CD4-positive, alpha-beta memory T cell (primary cell): ENCODE measurements around the gene EIF3L. TPM values are rescaled to one million over a fixed set of nuclear protein-coding genes. Genes with fewer than 3 reads are reported as not detected.

Source experiments
- CTCF ChIA-PET: fragments of 350-600 bp; sonication (Branson Sonifier 250); formaldehyde crosslinking; loops from one replicate; lab custom pipeline; 2021; ENCODE audit warnings: inconsistent platforms; ENCODE audit not compliant: partially characterized antibody; lab: Charles Lee
- POLR2A ChIA-PET: fragments of 350-600 bp; sonication (Branson Sonifier 250); formaldehyde crosslinking; loops from one replicate; lab custom pipeline; 2021; ENCODE audit not compliant: partially characterized antibody; lab: Charles Lee
- DNase-seq, 5 donors: peaks; one replicate each; pipeline versions ENCODE4 v3.0.0 to v3.0.0-alpha.2; 2020 to 2022; ENCODE audit warnings: mixed read lengths in 1 of 5
- H3K27ac ChIP-seq: one replicate; pipeline ENCODE4 v1.7.0; 2013; ENCODE audit warnings: low read depth, low read length
- H3K27me3 ChIP-seq: 2 replicates; pipeline ENCODE4 v1.7.0; 2013; ENCODE audit warnings: mild to moderate bottlenecking, low read length, moderate library complexity; ENCODE audit not compliant: insufficient read depth
- H3K36me3 ChIP-seq: 2 replicates; pipeline ENCODE4 v1.7.0; 2013; ENCODE audit warnings: mild to moderate bottlenecking, low read length, moderate library complexity; ENCODE audit not compliant: insufficient read depth
- H3K4me1 ChIP-seq: 2 replicates; pipeline ENCODE4 v1.7.0; 2013; ENCODE audit warnings: mild to moderate bottlenecking, low read length, moderate library complexity; ENCODE audit not compliant: insufficient read depth
- H3K4me3 ChIP-seq, 2 donors: one replicate each; pipeline ENCODE4 v1.7.0; 2013; ENCODE audit warnings: low read length in 2 of 2, mild to moderate bottlenecking in 1 of 2
- H3K9me3 ChIP-seq, 2 donors: one replicate each; pipeline ENCODE4 v1.7.0; 2013; ENCODE audit warnings: low read length in 2 of 2, control low read depth in 1 of 2; ENCODE audit not compliant: control insufficient read depth in 1 of 2
- H3K27ac Mint-ChIP-seq, 7 donors: one replicate each; pipeline ENCODE4 v1.8.0; 2020 to 2021; ENCODE audit warnings: mixed read lengths in 7 of 7, mild to moderate bottlenecking in 6 of 7, inconsistent platforms in 3 of 7, moderate library complexity in 3 of 7
- H3K27me3 Mint-ChIP-seq, 2 donors: one replicate each; pipeline ENCODE4 v1.8.0; 2020 to 2021; ENCODE audit warnings: mixed read lengths in 2 of 2
- H3K36me3 Mint-ChIP-seq, 2 donors: one replicate each; pipeline ENCODE4 v1.8.0; 2020 to 2021; ENCODE audit warnings: mixed read lengths in 2 of 2, inconsistent platforms in 1 of 2, mild to moderate bottlenecking in 1 of 2
- H3K4me1 Mint-ChIP-seq, 4 donors: one replicate each; pipeline ENCODE4 v1.8.0; 2020 to 2021; ENCODE audit warnings: mixed read lengths in 4 of 4, mild to moderate bottlenecking in 1 of 4
- H3K4me3 Mint-ChIP-seq, 8 donors: one replicate each; pipeline ENCODE4 v1.8.0; 2020 to 2021; ENCODE audit warnings: mixed read lengths in 8 of 8, mild to moderate bottlenecking in 7 of 8, moderate library complexity in 6 of 8, inconsistent platforms in 3 of 8
- H3K9me3 Mint-ChIP-seq, 8 donors: one replicate each; pipeline ENCODE4 v1.8.0; 2020 to 2021; ENCODE audit warnings: mixed read lengths in 8 of 8, mild to moderate bottlenecking in 5 of 8, inconsistent platforms in 3 of 8, moderate library complexity in 1 of 8
- intact Hi-C: fragments of 100-400 bp; cut with micrococcal nuclease; formaldehyde crosslinking; loops from one replicate; pipeline ENCODE4 v1.15.1; 2023
- polyA plus RNA-seq, 2 donors: library from polyadenylated mRNA; unstranded; fragments of 300-500 nt; fragmentation: Illumina TruSeq; gene quantifications; one replicate each; pipeline ENCODE4 v1.2.3, GENCODE V29; 2021
- total RNA-seq, 2 experiments: library from RNA; stranded (reverse); gene quantifications; one replicate each; pipeline ENCODE4 v1.2.3, GENCODE V29; 2021

Gene EIF3L
- total and polyA plus RNA-seq, 4 experiments from 2014 or later, result 226 to 571 (median 457) TPM

- intact Hi-C loops, result loop anchor here (1.0 kb wide), 4 partner anchors 26 to 147 kb away; partner anchors contain the start of gene ANKRD54
- Mint-ChIP-seq H3K27ac (peak overlapping the region in 1 of 7 donors; percentile 30), H3K36me3 (no peaks in the 10 kb centered on the region), H3K27me3 (peaks cover 6 to 11% of the 10 kb centered on the region in 2 donors), H3K4me1 (peaks cover 2 to 19% (median 11%) of the 10 kb centered on the region in 4 donors), H3K9me3 (no peaks in the 10 kb centered on the region), H3K4me3 (peak overlapping the region in 7 of 8 donors; percentile 27 to 75 (median 48))
- Histone ChIP-seq H3K4me3 (peak overlapping the region; percentile 34 to 36), H3K27ac (no peak overlapping the region), H3K36me3 (no peaks in the 10 kb centered on the region), H3K4me1 (peaks cover 19% of the 10 kb centered on the region), H3K9me3 (no peaks in the 10 kb centered on the region), H3K27me3 (no peaks in the 10 kb centered on the region)
- ChIA-PET CTCF (interaction anchor here (0.7 to 7.4 kb wide), 37 partner anchors 10 to 174 kb away, joined by 3 to 255 read pairs (median 4); partner anchors contain the start of genes ANKRD54, C22orf23, GCAT and PDXP), POLR2A (interaction anchor here (0.7 to 2.8 kb wide), 9 partner anchors 10 to 142 kb away, joined by 3 to 13 read pairs (median 5); partner anchors contain the start of genes ANKRD54, GCAT and MICALL1)
- peak; percentile 68 to 77 (median 71) for DNase-seq
Observed at GRCh38 chr22:37817705-37818408, 31.4 kb upstream of the EIF3L start.

DNA sequence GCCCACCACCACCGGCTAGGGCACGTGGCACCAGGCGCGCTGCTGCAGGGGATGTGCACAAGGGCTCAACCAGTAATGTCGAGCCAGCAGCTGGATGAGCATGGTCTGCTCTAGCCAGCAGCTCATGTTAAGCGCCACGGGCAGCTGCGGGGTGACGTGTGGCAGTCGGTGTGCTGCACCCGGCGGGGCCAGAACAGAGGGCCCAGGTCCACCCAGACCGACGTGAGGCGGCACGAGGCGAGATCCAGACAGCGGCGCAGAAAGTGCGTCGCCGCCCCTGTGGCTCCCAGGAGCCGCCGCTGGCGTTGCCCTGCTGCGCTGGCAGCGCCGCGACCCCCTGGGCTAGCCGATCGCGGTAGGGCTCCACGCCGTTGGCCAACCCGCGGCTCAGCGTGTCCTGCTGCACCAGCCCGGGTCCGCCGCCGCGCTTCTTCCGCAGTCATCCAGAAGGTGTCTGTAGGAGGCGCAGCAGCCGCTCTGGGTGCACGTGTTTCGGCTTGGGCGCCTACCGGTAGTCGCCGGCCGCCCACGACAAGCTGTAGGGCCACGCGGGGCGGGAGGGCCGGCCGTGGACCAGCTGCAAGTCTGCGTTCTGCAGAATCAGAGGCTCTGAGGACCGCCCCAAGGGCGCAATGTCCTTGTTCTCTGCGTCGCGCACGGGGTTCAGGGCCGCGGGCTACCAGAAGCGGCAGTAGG, 30.7 kb upstream of the EIF3L start:
- peak; percentile 56 to 65 (median 61) for DNase-seq
- Histone ChIP-seq H3K4me3 (peak overlapping the region in 1 of 2 donors; percentile 49), H3K9me3 (no peaks in the 10 kb centered on the region), H3K36me3 (no peaks in the 10 kb centered on the region), H3K27ac (no peak overlapping the region), H3K27me3 (no peaks in the 10 kb centered on the region), H3K4me1 (peaks cover 19% of the 10 kb centered on the region)
- Mint-ChIP-seq H3K27me3 (peaks cover 6 to 11% of the 10 kb centered on the region in 2 donors), H3K4me1 (peaks cover 2 to 19% (median 11%) of the 10 kb centered on the region in 4 donors), H3K4me3 (peak overlapping the region; percentile 36 to 79 (median 58)), H3K9me3 (no peaks in the 10 kb centered on the region), H3K36me3 (no peaks in the 10 kb centered on the region), H3K27ac (no peak overlapping the region)
- intact Hi-C loops, result no loop called here
- ChIA-PET CTCF (interaction anchor here (0.7 to 7.4 kb wide), 28 partner anchors 10 to 160 kb away, joined by 3 to 255 read pairs (median 6); partner anchors contain the start of genes ANKRD54, C22orf23, GCAT and PDXP), POLR2A (interaction anchor here (0.7 to 2.8 kb wide), 9 partner anchors 16 to 143 kb away, joined by 3 to 13 read pairs (median 5); partner anchors contain the start of genes ANKRD54 and MICALL1)

DNA sequence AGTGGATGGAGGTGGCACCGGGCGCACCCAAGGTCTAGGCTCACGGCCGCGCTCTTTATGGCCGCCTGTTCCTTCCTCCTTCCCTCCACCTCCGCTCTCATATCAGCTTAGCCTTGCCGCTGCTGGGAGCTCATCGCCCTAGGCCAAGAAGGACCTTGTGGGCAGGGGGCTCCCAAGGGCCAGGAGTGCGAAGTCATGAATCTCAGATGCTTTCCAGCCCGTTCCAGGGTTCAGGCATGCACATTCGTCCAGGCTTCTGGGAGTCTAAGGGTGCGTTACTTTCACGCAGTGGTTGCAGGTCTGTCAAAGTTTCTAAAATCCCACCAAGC, 30.1 kb upstream of the EIF3L start:
- peaks cover 19% of the 10 kb centered on the region for H3K4me1 ChIP-seq
- no peak for DNase-seq
- H3K9me3 Mint-ChIP-seq, result no peaks in the 10 kb centered on the region
- peak overlapping the region in 6 of 8 donors; percentile 50 to 79 (median 64) for H3K4me3 Mint-ChIP-seq
- ChIA-PET POLR2A (interaction anchor here (1.0 to 2.8 kb wide), 4 partner anchors 24 to 143 kb away, joined by 3 to 13 read pairs (median 8); partner anchors contain the start of gene ANKRD54), CTCF (interaction anchor here (1.3 to 7.4 kb wide), 13 partner anchors 9 to 147 kb away, joined by 3 to 255 read pairs (median 8); partner anchors contain the start of genes C22orf23, GCAT and POLR2F)
- H3K4me3 ChIP-seq, result peak overlapping the region in 1 of 2 donors; percentile 49
- H3K27me3 ChIP-seq, result no peaks in the 10 kb centered on the region
- H3K36me3 Mint-ChIP-seq, result no peaks in the 10 kb centered on the region
- no peak overlapping the region for H3K27ac ChIP-seq
- peaks cover 2 to 19% (median 11%) of the 10 kb centered on the region in 4 donors for H3K4me1 Mint-ChIP-seq
- peaks cover 6 to 11% of the 10 kb centered on the region in 2 donors for H3K27me3 Mint-ChIP-seq
- intact Hi-C loops, result no loop called here
- no peaks in the 10 kb centered on the region for H3K36me3 ChIP-seq
- H3K27ac Mint-ChIP-seq, result no peak overlapping the region
- no peaks in the 10 kb centered on the region for H3K9me3 ChIP-seq

GRCh38 chr22:37820350-37820749, 28.9 kb upstream of the EIF3L start:
- Histone ChIP-seq H3K27ac (no peak overlapping the region), H3K36me3 (no peaks in the 10 kb centered on the region), H3K4me1 (peaks cover 19% of the 10 kb centered on the region), H3K9me3 (no peaks in the 10 kb centered on the region), H3K27me3 (no peaks in the 10 kb centered on the region), H3K4me3 (no peak overlapping the region)
- Mint-ChIP-seq H3K4me1 (peaks cover 3 to 23% (median 11%) of the 10 kb centered on the region in 4 donors), H3K36me3 (no peaks in the 10 kb centered on the region), H3K9me3 (no peaks in the 10 kb centered on the region), H3K4me3 (peak overlapping the region in 2 of 8 donors; percentile 10 to 26), H3K27ac (peak overlapping the region in 1 of 7 donors; percentile 21), H3K27me3 (peaks cover 8 to 11% of the 10 kb centered on the region in 2 donors)
- CTCF ChIA-PET, result interaction anchor here (1.7 to 7.4 kb wide), 5 partner anchors 9 to 146 kb away, joined by 4 to 255 read pairs (median 49); partner anchors contain the start of genes C22orf23, GCAT and POLR2F
- POLR2A ChIA-PET, result interaction anchor here (1.0 kb wide), 1 partner anchor 13 kb away, joined by 6 read pairs; the partner anchor contains the start of gene GCAT
- intact Hi-C loops, result no loop called here
- no peak for DNase-seq

DNA sequence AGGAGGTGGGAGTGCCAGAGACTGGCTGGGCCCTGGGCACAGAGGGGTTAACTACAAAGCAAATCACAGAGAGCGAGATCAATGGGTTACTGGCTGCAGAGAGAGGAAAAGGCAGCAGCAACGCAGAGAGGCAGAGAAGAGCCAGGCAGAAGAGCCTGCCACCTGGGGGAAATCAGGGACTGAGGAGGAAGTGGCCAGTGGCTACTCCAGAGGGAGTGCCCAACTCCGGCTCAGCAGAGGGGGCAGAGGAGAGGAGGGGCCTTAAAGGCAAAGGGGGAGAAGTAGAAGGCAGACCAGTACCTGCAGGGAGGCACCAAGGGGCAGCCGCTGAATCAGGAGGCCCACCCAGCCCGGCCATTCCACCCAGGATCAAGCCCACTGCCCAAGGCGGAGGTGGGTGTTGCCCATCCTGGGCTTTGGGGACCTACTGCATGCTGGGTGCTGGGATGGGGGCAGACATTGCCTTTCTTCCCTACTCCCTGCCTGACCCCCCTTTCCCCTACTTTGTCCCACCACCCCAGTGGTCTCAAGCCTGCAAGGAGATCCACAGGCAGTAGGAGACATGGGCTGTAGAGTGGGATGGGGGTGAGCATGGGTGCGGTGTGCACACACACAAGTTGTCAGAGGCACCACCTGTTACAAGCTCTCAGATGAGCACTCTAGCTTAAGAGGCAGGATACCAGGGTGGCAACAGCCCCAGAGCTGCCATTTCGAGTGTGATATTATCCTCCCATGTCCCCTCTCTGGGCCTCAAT, 27.0 kb upstream of the EIF3L start:
- Histone ChIP-seq H3K27me3 (no peaks in the 10 kb centered on the region), H3K36me3 (no peaks in the 10 kb centered on the region), H3K4me1 (peaks cover 19% of the 10 kb centered on the region), H3K27ac (no peak overlapping the region), H3K4me3 (no peak overlapping the region), H3K9me3 (no peaks in the 10 kb centered on the region)
- DNase-seq, result no peak
- Mint-ChIP-seq H3K27ac (no peak overlapping the region), H3K9me3 (no peaks in the 10 kb centered on the region), H3K4me3 (peak overlapping the region in 2 of 8 donors; percentile 46 to 57), H3K36me3 (no peaks in the 10 kb centered on the region), H3K27me3 (peaks cover 8 to 11% of the 10 kb centered on the region in 2 donors), H3K4me1 (peaks cover 5 to 28% (median 12%) of the 10 kb centered on the region in 4 donors)
- ChIA-PET CTCF (interaction anchor here (1.1 to 1.6 kb wide), 2 partner anchors 41 to 133 kb away, joined by 3 to 12 read pairs; no protein-coding TSS in a partner anchor), POLR2A (no interaction called here)
- intact Hi-C loops, result no loop called here

GRCh38 chr22:37823134-37823985, 25.9 kb upstream of the EIF3L start, which contains the start of gene GALR3:
GALR3 (plus strand) TSS chr22:37823382; CDS start chr22:37823407, 25 bp downstream.
- peak within 1 kb of the TSS in 2 of 8 donors; percentile 45 to 52 for H3K4me3 Mint-ChIP-seq
- Histone ChIP-seq H3K27ac (no peak within 1 kb of the TSS), H3K27me3 (no peaks in the 10 kb centered on the region), H3K4me3 (no peak within 1 kb of the TSS), H3K4me1 (peaks cover 8% of the 10 kb centered on the region), H3K9me3 (no peaks in the 10 kb centered on the region), H3K36me3 (no peaks in the 10 kb centered on the region)
- H3K9me3 Mint-ChIP-seq, result no peaks in the 10 kb centered on the region
- H3K4me1 Mint-ChIP-seq, result peaks cover 4 to 21% (median 8%) of the 10 kb centered on the region in 4 donors
- intact Hi-C loops, result no loop called here
- H3K36me3 Mint-ChIP-seq, result no peaks in the 10 kb centered on the region
- H3K27me3 Mint-ChIP-seq, result peaks cover 7% of the 10 kb centered on the region in 2 donors
- CTCF ChIA-PET, result interaction anchor here (1.0 to 1.6 kb wide), 3 partner anchors 39 to 131 kb away, joined by 3 to 12 read pairs (median 5); no protein-coding TSS in a partner anchor
- H3K27ac Mint-ChIP-seq, result no peak within 1 kb of the TSS
- no peak for DNase-seq
- POLR2A ChIA-PET, result no interaction called here
